HG03135 (cell line): ENCODE measurements around the gene NT5C.
A peak's percentile ranks its signal among the peaks of the same experiment; 100 is the strongest.

Experiments
- ATAC-seq: cut with Tn5 transposase; IDR thresholded peaks from one replicate; pipeline ENCODE4 v1.9.1; 2021; ENCODE audit warnings: mild to moderate bottlenecking, moderate library complexity; ENCODE audit not compliant: unreplicated experiment

Gene NT5C

DNA sequence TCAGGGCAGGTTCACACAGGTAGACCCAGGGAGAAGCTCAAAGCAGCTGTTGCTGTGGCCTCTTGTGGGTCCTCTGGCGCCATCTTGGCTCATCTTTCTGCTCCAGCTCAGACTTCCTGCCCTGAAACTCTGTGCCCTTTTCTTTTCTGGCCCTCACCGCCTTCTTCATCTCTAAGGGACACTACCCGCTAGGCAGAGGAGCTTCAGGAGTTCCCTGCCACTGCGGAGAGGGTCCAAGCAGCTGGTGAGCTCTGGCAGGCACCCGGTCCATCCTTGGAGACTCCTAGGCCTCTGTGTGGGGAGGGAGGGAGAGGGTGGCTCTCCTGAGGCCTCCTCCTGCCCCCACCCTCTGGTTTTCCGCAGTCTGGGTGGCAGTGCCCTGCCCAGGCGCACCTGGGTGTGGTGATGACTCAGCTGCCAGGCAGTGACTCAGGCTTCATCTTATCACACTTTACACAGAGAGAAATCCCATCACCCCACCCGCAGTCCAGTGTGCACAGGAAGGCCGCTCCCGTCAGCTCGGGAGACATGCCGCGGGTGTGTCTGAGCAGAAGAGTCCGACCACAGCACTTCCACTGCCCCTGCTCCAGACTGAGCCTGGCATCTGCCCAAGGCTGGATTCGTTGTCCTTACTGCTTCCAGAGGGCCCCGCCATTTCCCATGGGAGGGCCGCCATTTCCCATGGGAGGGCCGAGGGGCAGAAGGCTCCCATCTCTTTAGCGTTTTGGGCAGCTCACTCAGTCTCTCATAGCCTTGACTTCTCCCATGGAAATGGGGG lies 7.3 kb downstream of the NT5C start:
- ATAC-seq, result no peak

DNA sequence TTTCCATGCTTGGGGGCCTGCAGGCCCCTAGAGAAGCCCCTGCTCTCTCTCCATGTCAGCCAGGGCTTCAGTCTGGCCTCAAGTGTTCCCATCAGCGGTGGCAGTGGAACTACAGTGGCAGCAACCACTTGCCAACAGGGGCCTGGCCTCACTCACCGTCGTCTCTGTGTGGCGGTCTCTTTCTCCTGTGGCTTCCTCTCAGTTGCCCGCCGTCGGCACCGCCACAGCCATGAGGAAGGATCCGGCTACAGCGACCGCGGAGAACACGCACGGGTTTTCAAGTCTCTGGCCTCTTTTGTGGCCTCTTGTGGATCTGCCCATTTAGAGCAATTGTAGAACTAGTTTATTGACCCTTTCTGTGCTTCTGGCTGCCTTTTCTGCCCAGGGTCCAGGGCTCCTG lies 13.2 kb downstream of the NT5C start:
- no peak for ATAC-seq

DNA sequence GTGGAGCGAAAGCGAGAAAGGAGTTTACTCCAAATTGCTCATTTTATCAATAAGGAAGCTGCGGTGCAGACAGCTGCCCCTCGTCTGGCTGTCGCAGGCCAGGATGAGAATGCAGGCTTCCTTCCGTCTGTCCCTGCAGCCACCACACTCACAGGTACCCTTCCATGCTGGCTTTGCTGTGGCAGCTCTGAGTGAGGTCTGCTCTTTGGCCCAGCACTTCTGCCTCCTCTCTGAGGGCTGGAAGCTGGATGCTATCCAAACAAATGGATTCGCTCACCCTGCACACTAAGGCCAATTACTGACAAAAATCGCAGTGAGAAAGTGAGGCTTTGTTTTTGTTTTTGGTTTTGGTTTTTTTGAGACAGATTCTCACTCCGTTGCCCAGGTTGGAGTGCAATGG lies 14.8 kb downstream of the NT5C start:
- ATAC-seq, result no peak

DNA sequence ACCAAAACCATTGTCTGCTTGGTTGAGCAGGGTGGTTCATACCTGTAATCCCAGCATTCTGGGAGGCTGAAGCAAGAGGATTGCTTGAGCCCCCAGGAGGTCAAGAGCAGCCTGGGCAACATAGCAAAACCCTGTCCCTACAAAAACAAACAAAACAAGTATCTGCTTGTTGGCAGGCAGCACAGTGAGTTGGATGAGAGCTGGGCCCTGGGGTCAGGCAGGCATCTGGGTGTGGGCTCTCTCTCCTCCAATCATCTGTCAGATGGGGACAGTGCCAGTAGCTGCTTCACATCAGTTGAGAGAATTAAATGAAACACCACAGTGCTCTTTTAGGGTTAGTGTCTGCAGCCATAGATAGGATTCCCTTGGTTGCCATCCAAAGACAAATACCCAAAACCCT lies 16.0 kb downstream of the NT5C start:
- no peak for ATAC-seq

DNA sequence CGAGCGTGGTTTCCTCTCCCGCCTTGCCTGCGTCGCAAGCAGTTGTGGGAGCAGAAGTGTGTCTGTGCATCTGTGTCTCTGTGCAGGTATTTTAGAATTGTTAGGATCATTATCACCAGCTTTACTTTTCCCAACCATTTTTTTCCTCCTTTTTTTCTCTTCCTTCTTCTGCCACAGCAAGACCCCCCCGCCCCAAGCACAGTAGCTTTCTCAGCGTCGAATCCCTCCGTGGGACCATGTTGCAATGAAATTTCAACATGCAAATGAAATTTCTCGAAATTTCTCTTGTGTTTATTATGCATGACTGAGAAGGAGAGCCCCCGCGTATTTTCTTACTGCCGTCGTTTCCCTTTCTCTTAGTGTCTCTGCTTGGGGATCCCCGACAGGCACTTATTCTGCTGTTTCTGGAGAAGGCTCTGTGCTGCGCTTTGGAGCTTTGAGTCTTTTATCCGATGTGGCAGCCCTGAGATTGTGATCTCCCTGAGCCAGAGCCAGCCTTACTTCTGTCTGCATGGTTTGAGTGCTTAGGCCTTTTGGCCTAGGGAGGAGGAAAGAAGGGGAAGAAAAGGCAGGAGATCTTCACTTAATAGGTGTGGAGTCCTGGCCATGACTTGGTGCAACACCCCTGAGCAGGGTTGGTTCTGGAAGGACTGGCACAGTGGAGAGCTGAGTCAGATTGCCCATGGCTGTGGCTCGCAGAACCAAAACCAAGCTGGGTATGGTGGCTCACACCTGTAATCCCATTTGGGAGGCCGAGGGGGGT lies 16.8 kb downstream of the NT5C start:
- no peak for ATAC-seq

DNA sequence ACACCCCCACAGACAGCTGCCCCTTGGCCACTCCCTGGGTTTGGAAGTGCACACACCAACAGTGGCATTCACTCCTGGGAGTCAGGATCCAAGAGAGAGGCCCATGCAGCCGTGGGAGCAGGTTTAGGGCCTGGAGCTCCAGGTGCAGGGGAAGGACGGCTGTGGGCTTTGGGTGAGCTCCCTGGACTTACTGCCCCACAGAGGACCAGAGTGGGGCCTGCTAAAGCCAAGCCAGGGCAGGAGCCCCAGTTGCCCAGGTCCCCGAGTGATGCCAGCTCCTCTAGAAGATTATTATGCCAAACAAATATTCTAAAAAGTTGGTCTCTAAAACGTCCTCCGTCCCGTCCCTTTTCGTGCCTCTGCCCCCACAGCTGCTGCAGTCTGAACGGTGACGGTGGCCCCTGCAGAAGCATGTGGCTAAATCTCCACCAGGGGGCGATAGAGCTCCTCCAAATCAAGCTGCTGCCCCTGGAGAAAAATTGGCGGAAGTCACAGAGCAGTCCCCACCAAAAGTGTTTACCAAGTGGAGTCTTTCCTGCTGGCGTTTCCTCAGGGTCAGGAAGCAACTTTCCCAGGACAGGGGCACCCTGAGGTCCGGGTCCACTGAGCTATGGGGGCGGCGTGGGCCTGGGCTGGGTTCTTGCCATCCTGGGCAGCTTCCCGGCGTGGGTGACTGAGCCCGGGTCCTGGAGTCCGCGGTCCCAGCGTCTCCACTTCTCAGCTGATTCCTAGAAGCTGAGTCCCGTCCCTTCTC lies 17.6 kb downstream of the NT5C start:
- ATAC-seq, result peak; percentile 54

DNA sequence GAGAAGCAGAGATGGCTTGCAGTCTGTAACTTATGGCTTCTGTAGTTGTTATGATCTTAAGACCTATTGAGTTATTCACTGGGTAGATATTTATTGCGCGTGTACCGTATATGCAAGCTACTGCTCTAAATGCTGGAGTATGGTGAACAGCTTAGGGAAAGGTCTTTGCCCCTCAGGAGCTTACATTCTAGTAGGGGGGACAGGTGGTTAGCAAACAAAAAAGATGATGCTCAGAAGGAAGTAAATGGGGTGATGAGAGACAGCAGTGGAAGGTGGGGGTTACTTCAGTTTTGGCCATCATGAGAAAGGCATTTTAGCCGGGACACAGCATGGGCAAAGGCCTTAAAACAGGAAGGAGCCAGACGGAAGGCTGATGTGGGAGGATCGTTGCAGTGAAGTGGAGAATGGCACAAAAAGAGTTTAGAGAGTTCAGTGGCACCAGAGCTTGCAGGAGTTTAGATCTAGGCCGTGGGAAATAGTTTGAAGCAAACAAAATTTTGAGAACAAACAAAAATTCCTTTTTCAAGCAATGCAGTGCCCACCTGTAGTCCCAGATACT lies 19.7 kb downstream of the NT5C start:
- no peak for ATAC-seq

DNA sequence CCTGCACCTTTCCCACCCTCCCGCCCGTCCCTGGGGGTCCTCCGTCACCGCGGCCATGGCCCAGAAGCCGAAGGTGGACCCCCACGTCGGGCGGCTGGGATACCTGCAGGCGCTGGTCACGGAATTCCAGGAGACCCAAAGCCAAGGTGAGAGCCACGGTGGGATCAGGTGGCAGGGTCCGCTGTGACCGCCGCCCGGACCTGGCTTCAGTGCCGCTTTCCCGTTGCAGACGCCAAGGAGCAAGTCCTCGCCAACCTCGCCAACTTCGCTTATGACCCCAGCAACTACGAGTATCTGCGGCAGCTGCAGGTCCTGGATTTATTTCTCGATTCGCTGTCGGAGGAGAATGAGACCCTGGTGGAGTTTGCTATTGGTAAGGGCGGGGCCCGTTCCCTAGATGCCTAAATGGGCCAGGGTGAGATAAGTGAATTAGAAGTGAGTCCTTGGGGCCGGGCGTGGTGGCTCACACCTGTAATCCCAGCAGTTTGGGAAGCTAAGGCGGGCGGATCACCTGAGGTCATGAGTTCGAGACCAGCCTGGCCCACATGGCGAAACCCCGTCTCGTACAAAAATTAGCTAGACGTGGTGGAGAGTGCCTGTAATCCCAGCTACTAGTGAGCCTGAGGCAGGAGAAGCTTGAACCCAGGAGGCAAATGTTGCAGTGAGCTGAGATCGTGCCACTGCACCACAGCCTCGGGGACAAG lies 21.2 kb downstream of the NT5C start:
- no peak for ATAC-seq

DNA sequence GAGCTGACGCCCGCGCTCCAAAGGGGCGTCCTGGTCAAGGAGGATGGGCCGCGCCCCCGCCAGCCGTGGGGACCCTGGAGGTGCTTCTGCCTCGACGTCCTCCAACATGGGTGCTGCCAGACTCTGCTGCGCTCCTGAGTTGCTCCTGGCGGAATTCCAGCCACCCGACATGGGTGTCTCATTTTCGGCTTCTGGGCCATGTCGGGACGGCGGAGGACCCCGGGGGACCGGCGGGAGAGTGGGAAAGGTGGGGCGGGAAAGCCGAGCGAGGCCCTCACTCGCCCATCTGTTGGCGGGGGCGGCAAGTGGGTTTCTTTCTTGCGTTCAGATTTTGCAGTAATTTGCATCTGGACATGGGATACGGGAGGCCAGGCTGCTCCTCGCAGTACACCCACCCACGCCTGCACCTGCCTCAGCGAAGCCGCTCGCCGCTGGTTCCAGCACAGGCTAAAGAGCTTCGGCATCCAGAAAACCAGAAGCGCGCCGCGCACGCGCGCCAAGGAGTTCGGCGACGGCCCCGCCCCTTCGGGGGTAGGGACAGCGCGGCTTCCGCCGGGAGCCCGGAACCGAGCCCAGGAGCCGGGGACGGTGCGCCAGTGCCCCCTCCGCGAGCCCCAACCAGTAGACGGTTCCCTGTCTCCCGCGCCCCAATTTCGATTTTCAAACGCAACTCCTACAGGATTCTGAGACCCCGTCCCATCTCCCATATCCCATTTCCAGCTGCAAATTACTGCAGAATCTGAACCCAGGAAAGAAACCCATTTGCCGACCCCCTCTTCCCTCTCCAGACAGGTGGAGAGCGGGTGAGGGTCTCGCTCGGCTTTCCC lies 21.9 kb downstream of the NT5C start, which contains the start of gene ARMC7:
Gene ARMC7 (plus strand): TSS at position 563 of the 827 bp plus-strand sequence. CDS start 320 bp downstream, outside the sequence.
- ATAC-seq, result peak; percentile 55

DNA sequence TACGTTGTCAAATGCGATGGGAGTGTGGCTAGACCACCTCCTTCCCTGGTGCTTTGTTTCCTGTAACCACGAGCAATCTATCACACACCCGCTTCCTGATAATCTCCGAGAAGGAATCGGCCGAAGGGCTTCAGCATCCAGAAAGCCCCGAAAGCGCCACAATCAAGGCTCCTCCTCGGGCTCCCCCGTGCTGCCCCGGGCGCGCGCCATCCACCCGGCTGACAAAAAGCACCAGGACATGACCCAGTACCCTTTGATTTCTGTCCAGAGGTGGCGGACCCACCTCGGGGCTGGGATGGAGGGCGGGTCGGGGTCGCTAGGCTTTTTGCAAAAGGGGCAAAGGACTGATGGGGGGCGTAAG lies 22.5 kb downstream of the NT5C start:
- ATAC-seq, result no peak

DNA sequence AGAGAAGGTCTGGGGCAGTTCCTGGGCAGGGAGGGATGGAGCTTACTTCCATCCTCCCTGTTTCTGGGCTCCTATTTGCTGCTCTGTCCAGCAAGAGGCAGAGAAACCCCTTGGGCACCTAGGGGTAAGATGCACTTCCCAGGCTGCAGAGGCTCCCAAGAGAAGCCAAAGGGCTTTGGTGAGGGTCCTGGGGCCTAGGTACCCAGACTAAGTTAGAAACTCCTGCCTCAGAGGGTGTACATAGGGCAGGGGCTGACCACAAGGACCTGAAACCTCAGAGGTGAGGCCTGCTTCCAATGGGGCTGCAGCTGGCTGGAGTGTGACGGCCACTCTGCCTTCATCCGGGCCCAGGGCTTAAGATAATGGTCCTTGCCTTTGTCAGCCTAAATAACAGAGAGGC lies 23.3 kb downstream of the NT5C start:
- no peak for ATAC-seq

DNA sequence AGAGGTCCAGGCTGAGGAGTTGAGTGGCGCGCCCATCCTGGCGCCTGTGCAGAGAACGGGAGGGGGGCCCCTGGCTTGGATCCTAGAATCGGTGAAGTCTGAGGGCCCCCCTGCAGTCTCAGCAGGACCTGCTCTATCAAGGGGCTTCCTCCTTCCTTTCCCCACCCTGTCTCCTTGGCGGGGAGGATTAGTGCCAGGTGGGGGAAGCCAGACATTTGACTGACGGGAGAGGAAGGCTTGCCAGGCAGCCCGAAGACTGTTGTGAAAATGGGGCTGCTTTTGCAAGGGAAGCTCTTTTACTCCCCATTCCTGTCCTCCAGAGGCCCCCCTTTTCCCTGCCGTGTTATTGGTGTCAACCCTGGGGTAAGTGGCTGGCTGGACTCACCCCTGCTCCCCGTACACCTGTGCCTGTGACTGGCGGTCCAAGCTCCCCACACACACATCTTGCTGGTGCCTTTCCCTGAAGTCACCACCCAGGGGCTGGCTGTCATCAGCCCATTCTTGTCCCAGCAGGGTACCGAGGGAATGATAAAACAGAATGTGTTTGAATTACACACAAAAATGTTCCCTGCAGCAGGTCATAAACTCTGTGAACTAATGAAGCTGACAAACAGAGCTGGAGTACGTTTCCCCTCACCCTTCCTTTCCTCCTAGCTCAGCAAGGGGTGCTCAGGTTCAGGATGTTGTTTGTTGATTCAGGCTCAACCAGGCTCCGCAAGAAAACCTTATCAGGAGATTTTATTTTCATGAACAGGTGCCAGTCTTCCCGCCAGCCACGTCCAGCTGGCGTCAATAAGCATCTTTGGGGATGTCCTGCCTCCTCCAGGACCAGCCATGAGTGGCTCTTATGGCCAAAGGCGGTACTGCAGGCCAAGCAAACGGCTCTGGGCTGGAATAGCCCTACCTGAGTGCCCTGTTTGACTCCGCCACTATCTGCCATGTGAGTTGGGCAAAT lies 26.1 kb downstream of the NT5C start:
- ATAC-seq, result no peak

DNA sequence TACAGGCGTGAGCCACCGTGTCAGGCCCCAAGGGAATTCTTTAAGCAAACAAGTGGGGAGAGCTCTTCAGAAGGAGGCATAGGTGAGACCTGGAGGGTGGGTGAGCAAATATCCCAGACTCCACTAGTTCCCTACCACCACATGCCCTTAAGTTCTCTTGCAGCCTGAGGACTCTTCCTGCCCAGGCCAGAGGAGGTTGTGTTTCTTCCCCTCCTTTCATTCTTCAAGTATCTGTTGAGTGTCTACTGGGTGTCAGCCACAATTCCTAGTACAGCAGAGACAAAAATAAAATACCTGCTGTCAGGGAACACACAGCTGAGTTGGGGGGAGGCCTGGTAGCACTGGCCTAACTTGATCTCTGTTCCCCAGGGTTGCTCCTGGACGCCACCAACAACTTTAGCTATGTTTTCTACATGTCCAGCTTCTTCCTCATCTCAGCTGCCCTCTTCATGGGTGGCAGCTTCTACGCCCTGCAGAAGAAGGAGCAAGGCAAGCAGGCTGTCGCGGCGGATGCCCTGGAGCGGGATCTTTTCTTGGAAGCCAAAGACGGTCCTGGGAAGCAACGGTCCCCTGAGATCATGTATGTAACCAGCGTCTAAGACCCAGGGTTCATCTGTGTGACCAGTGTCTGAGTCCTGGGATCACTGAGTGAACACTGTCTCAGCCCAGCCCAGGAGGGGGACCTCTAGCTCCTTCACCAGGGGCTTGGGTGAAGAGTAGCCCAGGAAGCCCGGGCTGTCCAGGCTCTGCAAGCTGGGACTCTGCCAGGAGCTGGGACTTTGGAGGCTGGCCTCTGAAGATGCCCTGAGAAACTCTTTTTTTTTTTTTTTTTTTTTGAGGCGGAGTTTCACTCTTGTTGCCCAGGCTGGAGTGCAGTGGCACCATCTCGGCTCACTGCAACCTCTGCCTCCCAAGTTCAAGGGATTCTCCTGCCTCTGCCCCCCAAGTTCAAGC lies 27.7 kb downstream of the NT5C start:
- no peak for ATAC-seq

DNA sequence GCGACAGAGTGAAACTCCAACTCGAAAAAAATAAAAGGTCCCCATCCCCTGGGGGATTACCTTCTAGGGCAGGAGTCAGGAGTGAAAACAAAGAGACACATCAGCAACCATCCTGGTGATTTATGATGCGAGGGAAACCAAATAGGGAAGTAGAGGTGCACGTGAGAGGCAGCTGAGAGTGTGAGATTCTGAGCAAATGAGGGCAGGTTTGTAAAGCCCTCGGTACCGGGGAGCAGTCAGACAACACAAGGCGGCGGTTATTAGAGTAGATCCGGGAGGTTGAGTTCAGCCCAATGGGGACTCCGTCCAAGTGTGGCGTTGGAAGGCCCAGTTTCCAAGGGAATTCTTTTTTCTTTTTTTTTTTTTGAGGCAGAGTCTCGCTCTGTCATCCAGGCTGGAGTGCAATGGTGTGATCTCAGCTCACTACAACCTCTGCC lies 29.1 kb downstream of the NT5C start:
- no peak for ATAC-seq

DNA sequence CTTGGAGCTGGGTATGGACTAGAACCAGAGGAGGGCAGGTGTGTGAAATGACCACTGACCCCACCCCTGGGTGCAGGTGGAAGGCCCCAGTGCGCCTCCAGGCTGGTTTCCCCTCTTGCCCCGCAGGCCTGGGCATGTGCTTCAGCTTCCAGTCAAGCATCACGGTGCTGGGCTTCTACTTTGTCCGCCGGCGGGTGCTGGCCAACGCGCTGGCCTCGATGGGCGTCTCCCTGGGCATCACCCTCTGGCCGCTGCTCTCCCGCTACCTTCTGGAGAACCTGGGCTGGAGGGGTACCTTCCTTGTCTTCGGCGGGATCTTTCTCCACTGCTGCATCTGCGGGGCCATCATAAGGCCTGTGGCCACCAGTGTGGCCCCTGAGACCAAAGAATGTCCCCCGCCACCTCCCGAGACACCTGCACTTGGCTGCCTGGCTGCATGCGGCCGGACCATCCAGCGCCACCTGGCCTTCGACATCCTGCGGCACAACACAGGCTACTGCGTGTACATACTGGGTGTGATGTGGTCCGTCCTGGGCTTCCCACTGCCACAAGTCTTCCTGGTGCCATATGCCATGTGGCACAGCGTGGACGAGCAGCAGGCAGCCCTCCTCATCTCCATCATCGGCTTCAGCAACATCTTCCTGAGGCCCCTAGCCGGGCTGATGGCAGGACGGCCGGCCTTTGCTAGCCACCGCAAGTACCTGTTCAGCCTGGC lies 31.5 kb downstream of the NT5C start:
- ATAC-seq, result no peak

DNA sequence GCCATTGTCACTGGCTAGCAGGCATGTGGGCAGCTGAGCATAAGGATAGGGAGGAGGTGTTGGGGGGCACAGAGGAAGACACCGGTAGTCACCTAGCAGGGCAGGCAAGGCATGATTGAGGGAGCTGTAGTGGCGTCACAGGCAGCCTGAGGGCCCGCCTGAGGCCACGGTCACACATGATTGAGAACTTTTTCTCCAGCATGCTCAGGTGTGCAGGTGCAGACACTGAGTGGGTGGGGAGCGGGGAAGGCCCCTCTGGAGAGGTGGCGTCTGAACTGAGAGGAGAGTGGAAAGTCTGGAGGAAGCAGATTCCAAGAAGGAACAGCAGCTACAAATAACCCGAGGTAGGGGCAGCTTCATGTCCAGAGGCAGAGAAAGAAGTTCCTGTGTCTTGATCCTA lies 32.7 kb downstream of the NT5C start:
- ATAC-seq, result no peak

DNA sequence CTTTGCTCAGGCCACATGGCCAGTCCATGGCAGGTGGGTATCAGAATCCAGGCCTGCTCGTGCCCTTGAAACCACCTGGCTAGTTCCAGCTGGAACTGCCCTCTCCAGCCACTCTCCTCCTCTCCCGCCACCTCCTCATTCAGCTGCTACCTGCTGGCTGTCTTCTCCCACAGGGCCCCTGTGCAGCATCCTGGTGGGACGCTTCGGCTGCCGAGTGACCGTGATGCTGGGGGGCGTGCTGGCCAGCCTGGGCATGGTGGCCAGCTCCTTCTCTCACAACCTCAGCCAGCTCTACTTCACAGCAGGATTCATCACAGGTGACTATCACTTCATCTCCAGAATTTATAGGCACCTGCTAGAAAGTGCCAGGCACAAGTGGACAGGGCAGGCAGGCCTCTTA lies 33.7 kb downstream of the NT5C start:
- ATAC-seq, result no peak
